Spleen (tissue), 7 donors: Measurements from ENCODE around the gene PIKFYVE.

Experiments
- POLR2A ChIP-seq, 3 donors: fragments of 450-650 bp; IDR thresholded peaks; one replicate each; pipeline ENCODE4 v1.5.1; 2017; ENCODE audit warnings: antibody characterized with exemption in 3 of 3, mild to moderate bottlenecking in 1 of 3
- POLR2AphosphoS5 ChIP-seq, 3 donors: sonication (generic); formaldehyde crosslinking; IDR thresholded peaks; one replicate each; pipeline ENCODE4 v1.5.1; 2017; ENCODE audit warnings: antibody characterized with exemption in 3 of 3
- TF ChIP-seq, protein P1 (sequence below), 11 experiments: fragments of 200-600 bp in 7 of 11; fragments of 450-650 bp in 4 of 11; sonication (generic) in 4 of 11; IDR thresholded peaks in 8 of 11; conservative IDR thresholded peaks in 3 of 11; 1 replicate in 7 of 11; 2 replicates in 4 of 11; pipeline versions ENCODE4 v1.4.0 to v1.8.0; 2016 to 2021; ENCODE audit warnings: antibody characterized with exemption in 11 of 11, inconsistent platforms in 4 of 11, mild to moderate bottlenecking in 1 of 11
- donor health status: DM: no; HTN: no; CAD: no; lungs with moderate emphysema.
- donor health status: DM: no; HTN: no; CAD: no.
- donor health status: DM: no; HTN: no; CAD: no.

DNA sequence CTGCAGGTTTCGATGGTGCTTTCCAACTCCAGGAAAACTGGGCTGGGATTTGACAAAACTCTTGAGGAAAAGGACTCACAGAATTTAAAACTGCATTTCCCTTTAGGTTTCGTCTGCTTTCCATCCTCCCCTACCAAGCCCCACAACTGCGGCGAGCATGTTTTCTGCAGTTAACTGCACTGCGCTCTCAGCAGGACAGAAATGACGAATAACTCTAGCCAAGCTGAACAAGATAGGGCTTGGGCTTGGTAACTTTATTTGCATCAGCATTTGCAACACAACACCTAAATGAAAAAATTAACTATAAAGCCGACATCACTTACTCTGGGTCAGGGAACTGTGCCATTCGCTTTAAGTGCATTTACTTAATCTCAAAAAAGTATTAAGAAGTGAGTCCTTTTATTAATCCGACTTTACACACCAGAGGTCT is 669 bp upstream of the PIKFYVE start:
- TF ChIP-seq POLR2A (IDR thresholded peaks at IDR 0.05) (no peak), POLR2AphosphoS5 (IDR thresholded peaks at IDR 0.05) (peak in 1 of 3 donors; percentile 61)
- TF ChIP-seq, protein P1, sequence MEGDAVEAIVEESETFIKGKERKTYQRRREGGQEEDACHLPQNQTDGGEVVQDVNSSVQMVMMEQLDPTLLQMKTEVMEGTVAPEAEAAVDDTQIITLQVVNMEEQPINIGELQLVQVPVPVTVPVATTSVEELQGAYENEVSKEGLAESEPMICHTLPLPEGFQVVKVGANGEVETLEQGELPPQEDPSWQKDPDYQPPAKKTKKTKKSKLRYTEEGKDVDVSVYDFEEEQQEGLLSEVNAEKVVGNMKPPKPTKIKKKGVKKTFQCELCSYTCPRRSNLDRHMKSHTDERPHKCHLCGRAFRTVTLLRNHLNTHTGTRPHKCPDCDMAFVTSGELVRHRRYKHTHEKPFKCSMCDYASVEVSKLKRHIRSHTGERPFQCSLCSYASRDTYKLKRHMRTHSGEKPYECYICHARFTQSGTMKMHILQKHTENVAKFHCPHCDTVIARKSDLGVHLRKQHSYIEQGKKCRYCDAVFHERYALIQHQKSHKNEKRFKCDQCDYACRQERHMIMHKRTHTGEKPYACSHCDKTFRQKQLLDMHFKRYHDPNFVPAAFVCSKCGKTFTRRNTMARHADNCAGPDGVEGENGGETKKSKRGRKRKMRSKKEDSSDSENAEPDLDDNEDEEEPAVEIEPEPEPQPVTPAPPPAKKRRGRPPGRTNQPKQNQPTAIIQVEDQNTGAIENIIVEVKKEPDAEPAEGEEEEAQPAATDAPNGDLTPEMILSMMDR (IDR thresholded peaks at IDR 0.05 in 8 of 11, conservative IDR thresholded peaks at IDR 0.05 in 3 of 11) = no peak
